Stimulated activated CD4-positive, alpha-beta T cell treated with anti-CD3 and anti-CD28 coated beads, Interleukin-4, amount 100 ng/mL, for 48 hours (primary cell): ENCODE results near the gene OR5B3.
"Not testable (repeated sequence)": the region's sequence is repeated elsewhere in the genome, so short reads cannot be mapped to it uniquely, and the experiment has no call there.

Source experiments
- DNase-seq, 2 donors: peaks; one replicate each; pipeline ENCODE4 v3.0.0-alpha.2; 2020; ENCODE audit warnings: low read depth in 2 of 2

OR5B3 gene

GRCh38 chr11:58406774-58407173, at the start of gene OR5B3:
Gene OR5B3 (minus strand): TSS chr11:58406874. CDS start chr11:58403409, 3,465 bp downstream.
- no peak for DNase-seq

- DNase-seq: no peak
Measured at GRCh38 chr11:58451585-58451984, 44.9 kb upstream of the OR5B3 start.

GRCh38 chr11:58446294-58446693, 39.6 kb upstream of the OR5B3 start:
- DNase-seq: no peak

- no peak for DNase-seq
Measured at GRCh38 chr11:58444300-58444699, 37.6 kb upstream of the OR5B3 start.

GRCh38 chr11:58442136-58442535, 35.5 kb upstream of the OR5B3 start, which contains the start of gene OR5B12:
Gene OR5B12 (minus strand): TSS chr11:58442236. CDS start chr11:58440151, 2,085 bp downstream.
- no peak for DNase-seq

GRCh38 chr11:58438486-58438885, 31.8 kb upstream of the OR5B3 start:
- DNase-seq: no peak

GRCh38 chr11:58434217-58434616, 27.5 kb upstream of the OR5B3 start:
- no peak for DNase-seq

GRCh38 chr11:58433638-58434203, 27.0 kb upstream of the OR5B3 start:
- DNase-seq: no peak

GRCh38 chr11:58429273-58429672, 22.6 kb upstream of the OR5B3 start:
- no peak for DNase-seq

- no peak for DNase-seq
Measured at GRCh38 chr11:58428021-58428420, 21.3 kb upstream of the OR5B3 start, which contains the start of gene OR5B2. Gene OR5B2 (minus strand): TSS chr11:58428121. CDS start chr11:58423261, 4,860 bp downstream.

GRCh38 chr11:58399622-58400021, 7.1 kb downstream of the OR5B3 start:
- not testable (repeated sequence) for DNase-seq

- DNase-seq: no peak
Measured at GRCh38 chr11:58395581-58395980, 11.1 kb downstream of the OR5B3 start.

- DNase-seq: no peak
Measured at GRCh38 chr11:58394195-58394594, 12.5 kb downstream of the OR5B3 start.

GRCh38 chr11:58392746-58393145, 13.9 kb downstream of the OR5B3 start:
- DNase-seq: no peak

- DNase-seq: no peak
Measured at GRCh38 chr11:58391879-58392278, 14.8 kb downstream of the OR5B3 start.

- no peak for DNase-seq
Measured at GRCh38 chr11:58390551-58391063, 16.1 kb downstream of the OR5B3 start.

- DNase-seq: no peak
Measured at GRCh38 chr11:58358969-58359368, 47.7 kb downstream of the OR5B3 start, which contains the start of gene OR5B17. Gene OR5B17 (minus strand): TSS chr11:58359069. CDS start chr11:58359069, 0 bp downstream.

- no peak for DNase-seq
Measured at GRCh38 chr11:58354727-58355126, 51.9 kb downstream of the OR5B3 start.
